HG03280 (cell line): ENCODE data around the gene ZBTB34.
"Not testable (repeated sequence)": the region's sequence is repeated elsewhere in the genome, so short reads cannot be mapped to it uniquely, and the experiment has no call there.

ENCODE experiments used
- ATAC-seq: cut with Tn5 transposase; IDR thresholded peaks from one replicate; pipeline ENCODE4 v1.9.1; 2021; ENCODE audit warnings: mild to moderate bottlenecking, moderate library complexity; ENCODE audit not compliant: unreplicated experiment

Gene ZBTB34

DNA sequence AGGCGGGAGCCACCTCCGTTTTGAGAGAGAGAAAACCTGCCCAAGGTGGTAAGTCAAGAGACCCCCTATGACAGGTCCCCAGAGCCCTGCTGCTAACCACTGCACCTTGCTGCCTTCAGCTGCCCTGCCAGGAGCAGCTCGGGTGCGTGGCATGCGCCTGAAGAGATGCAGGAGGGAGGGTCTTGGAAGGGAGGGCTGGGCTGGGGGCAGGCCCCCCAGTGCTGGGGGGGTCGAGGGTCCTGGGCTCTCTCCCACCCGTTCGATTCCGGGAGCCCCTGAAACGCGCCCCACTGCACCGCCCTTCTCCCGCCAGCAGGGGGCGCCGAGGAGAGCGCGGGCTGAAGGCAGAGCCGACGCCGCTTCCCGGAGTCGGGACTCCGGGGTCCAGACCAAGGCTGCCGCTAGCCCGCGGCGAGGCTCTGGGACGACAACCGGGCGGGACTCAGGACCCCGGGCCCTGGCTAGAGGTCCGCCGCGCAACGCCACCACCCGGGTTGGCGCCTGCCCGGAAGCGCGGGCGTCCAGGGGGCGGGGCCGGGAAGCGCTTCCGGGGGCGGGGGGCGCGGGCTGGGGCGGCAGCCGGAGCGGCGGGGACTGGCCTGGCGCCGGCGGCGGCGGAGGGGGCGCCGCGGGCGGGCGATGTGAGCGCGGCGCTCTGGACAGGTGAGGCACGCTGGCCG lies at the start of gene ZBTB34:
Gene ZBTB34, plus strand, starts transcription at position 563 of the 680 bp plus-strand sequence. CDS start 18,761 bp downstream, outside the sequence.
- ATAC-seq, result peak; percentile 72

DNA sequence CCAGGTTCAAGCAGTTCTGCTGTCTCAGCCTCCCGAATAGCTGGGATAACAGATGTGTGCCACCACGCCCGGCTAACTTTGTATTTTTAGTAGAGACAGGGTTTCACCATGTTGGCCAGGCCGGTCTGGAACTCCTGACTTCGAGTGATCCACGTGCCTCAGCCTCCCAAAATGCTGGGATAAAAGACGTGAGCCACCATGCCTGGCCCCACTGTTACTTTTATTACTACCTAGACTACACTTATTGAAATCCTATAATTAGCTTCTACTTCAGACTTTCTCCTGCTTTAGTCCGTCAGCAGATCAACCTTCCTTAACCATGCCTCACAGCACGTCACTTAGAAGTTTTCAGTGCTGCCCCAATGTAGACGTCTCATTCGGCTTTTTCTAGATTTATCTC lies 47.4 kb upstream of the ZBTB34 start:
- ATAC-seq, result no peak

- ATAC-seq, result no peak
These were observed 46.3 kb upstream of the ZBTB34 start for GRCh38 chr9:126814091-126814490.

GRCh38 chr9:126817615-126818014 lies 42.8 kb upstream of the ZBTB34 start:
- ATAC-seq, result not testable (repeated sequence)

- ATAC-seq, result no peak
These were observed 42.0 kb upstream of the ZBTB34 start for GRCh38 chr9:126818482-126818881.

DNA sequence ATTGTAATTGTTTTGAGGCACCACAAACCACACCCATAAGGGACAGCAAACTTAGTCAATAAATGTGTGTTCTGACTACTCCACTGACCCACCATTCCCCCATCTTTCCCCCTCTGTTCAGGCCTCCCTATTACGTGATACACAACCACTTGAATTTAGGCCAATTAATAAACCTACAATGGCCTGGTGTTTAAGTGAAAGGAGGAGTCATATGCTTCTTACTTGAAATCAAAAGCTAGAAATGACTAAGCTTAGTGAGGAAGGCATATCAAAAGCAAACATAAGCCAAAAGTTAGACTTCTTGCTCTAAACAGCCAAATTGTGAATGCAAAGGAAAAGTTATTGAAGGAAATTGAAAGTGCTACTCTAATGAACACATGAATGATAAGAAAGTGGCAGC lies 41.0 kb upstream of the ZBTB34 start:
- no peak for ATAC-seq

GRCh38 chr9:126822278-126822677 lies 38.2 kb upstream of the ZBTB34 start:
- ATAC-seq, result no peak

GRCh38 chr9:126822873-126823272 lies 37.6 kb upstream of the ZBTB34 start:
- no peak for ATAC-seq

DNA sequence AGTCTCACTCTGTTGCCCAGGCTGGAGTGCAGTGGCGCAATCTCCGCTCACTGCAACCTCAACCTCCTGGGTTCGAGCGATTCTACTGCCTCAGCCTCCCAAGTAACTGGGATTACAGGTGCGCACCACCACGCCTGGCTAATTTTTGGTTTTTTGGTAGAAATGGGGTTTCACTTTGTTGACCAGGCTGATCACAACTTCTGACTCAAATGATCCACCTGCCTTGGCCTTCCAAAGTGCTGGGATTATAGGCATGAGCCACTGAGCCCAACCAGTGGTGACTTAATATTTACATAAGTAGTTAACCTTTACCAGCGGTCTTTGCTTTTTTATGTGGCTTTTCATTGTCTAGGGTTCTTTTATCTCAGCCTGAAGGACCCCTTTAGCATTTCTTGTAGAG lies 36.4 kb upstream of the ZBTB34 start:
- ATAC-seq, result not testable (repeated sequence)

GRCh38 chr9:126827227-126827626 lies 33.2 kb upstream of the ZBTB34 start:
- ATAC-seq, result no peak

GRCh38 chr9:126829035-126829434 lies 31.4 kb upstream of the ZBTB34 start:
- ATAC-seq, result no peak

GRCh38 chr9:126830827-126831226 lies 29.6 kb upstream of the ZBTB34 start:
- ATAC-seq, result no peak

GRCh38 chr9:126832440-126832839 lies 28.0 kb upstream of the ZBTB34 start:
- no peak for ATAC-seq

- ATAC-seq, result no peak
These were observed 27.4 kb upstream of the ZBTB34 start for GRCh38 chr9:126833020-126833419.

GRCh38 chr9:126833710-126834345 lies 26.6 kb upstream of the ZBTB34 start:
- ATAC-seq, result no peak

DNA sequence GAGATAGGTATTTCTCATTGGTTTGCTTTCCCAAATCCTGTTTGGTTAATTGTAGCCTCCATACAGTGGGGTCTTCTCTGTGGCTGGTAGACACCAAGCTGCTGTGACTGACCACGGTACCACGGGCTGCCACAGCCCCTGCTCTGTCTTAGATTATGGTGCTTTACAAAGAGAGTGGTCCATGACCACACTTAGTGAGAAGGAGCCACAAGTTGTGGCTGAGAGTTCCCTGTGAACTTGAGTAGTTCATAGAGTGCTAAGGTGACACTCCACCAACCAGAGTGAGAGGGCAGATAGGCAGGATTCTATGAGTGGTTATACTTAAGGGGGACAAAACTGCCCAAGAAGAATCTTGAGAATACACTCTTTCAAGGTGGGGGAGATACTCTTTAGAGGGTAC lies 25.8 kb upstream of the ZBTB34 start:
- ATAC-seq, result no peak

GRCh38 chr9:126836216-126836615 lies 24.2 kb upstream of the ZBTB34 start:
- no peak for ATAC-seq

DNA sequence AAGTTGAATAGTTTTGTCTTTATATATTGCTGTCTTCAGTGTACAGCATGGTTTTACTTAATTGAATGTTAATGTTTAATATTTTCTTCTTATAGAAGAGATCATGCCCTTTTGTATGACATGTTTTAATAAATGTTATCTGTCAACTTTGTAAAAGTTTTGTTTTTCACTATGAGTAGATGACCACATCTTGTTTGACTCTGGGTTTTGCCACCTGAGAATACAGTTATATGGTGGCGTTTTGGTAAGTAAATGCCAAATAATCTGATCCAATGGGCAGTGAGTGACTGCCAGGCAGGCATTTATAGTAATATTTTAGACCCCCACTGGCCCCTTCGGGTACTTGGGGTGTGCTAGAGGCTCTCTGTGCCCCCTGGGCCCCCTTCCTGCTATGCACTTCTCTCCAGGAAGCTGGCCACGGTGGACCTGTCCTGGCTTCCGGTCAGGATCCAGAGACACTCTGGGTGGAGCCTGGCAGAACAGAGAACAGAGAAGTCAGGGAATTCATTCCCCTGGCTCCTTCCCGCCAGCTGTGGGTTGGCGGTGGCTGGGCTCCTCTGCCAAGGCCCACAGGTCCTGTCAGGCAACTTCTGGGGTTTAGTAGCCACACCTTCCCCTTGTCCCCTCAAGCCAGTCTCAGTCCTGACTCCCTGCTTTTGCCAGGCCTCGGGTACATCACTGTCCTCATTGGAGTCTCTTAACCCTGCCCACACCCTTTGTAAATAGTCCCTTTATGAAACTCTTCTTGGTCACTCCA lies 22.2 kb upstream of the ZBTB34 start:
- no peak for ATAC-seq

- no peak for ATAC-seq
These were observed 21.5 kb upstream of the ZBTB34 start for GRCh38 chr9:126838895-126839294.

GRCh38 chr9:126839301-126839700 lies 21.1 kb upstream of the ZBTB34 start:
- no peak for ATAC-seq

GRCh38 chr9:126842220-126842842 lies 18.1 kb upstream of the ZBTB34 start:
- no peak for ATAC-seq
